ENCODE data around the gene DLX2. TPM values are rescaled to one million over a fixed set of nuclear protein-coding genes. Genes with fewer than 3 reads are reported as not detected.

Gene DLX2
- total and polyA plus RNA-seq, 7 donors = not detected

DNA sequence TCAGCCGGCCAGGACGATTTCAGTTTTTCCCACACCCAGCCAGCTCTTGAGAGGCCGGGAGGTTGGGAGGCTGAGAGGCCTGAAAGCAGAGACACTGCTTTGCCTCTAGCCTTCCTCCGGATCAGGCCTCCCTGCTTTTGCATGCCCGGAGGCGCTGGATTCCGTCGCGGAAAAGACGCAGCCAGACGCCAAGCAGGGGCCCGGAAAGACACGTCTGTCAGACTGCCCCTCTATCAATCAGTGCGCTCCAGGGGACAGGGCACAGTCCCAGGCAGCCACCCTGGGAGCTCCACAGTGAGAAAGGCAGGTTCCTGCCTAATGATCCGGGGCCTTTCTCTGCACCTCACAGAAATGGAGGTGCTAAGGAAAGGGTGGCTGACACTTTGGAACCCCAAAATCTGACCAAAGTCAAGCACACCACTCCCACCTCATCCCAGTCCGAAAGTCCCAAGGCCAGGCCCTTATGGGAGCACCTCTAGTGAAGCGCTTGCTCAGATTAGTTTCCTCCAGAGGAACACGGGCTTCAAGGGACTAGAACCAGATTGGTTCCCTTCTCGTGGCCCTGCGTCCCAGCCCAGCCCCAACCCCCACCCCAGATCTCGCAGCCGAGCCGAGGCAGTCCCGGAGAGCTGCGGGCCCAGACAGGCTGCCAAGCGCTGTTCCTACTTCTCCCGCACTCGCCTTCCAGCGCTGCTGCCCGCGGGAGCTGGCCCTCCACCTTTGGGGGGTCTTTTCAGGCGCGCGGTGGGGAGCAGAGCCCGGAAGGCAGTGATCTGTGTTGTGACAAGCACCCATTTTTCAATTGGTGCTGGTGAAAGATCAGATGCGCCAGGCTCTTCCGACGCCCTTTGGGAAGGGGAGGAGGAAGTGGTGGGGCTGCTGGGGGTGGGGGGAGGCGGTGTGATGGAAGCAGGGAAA lies 12.4 kb downstream of the DLX2 start:
- Histone ChIP-seq H3K27ac (no peak overlapping the region), H3K4me1 (peaks cover 31% of the 10 kb centered on the region), H3K36me3 (ENCODE audit: insufficient read depth in 1 of 2, low read depth in 1 of 2) (no peaks in the 10 kb centered on the region), H3K27me3 (ENCODE audit: insufficient read depth in 3 of 3, low read length in 2 of 3) (peaks cover 6 to 100% (median 69%) of the 10 kb centered on the region in 3 donors), H3K4me3 (no peak overlapping the region), H3K9me3 (no peaks in the 10 kb centered on the region)
- ATAC-seq = no peak
- WGBS, 3 donors = 16 to 21% (median 19%) methylated on average over 35 to 39 of the region's 39 CpGs
- TF ChIP-seq, protein P1, sequence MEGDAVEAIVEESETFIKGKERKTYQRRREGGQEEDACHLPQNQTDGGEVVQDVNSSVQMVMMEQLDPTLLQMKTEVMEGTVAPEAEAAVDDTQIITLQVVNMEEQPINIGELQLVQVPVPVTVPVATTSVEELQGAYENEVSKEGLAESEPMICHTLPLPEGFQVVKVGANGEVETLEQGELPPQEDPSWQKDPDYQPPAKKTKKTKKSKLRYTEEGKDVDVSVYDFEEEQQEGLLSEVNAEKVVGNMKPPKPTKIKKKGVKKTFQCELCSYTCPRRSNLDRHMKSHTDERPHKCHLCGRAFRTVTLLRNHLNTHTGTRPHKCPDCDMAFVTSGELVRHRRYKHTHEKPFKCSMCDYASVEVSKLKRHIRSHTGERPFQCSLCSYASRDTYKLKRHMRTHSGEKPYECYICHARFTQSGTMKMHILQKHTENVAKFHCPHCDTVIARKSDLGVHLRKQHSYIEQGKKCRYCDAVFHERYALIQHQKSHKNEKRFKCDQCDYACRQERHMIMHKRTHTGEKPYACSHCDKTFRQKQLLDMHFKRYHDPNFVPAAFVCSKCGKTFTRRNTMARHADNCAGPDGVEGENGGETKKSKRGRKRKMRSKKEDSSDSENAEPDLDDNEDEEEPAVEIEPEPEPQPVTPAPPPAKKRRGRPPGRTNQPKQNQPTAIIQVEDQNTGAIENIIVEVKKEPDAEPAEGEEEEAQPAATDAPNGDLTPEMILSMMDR (IDR thresholded peaks at IDR 0.05) = no peak
- no peak for DNase-seq
- intact Hi-C loops (cut with DNase I) = no loop called here

DNA sequence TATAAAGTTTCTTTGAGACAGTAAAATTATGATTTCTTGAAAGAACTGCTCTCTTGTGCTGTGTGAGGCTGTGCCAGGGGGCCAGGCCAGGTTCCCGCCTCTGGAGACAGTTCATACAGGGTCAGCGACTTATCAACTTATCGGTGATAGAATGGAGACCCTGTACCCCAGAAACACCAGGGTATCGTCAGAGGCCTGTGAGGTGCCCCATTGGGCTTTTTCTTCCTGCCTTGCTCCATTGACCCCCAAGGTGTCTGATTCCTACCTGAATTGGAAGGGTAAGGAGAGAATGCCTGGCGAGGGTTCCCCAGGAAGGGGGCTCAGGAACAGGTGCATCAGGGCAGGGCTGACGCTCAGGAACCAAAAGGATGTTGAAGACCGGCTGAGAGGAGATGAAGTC lies 13.1 kb downstream of the DLX2 start:
- Histone ChIP-seq H3K4me3 (no peak overlapping the region), H3K27me3 (ENCODE audit: insufficient read depth in 3 of 3, low read length in 2 of 3) (peaks cover 6 to 100% (median 69%) of the 10 kb centered on the region in 3 donors), H3K27ac (no peak overlapping the region), H3K36me3 (ENCODE audit: insufficient read depth in 1 of 2, low read depth in 1 of 2) (no peaks in the 10 kb centered on the region), H3K4me1 (peaks cover 29% of the 10 kb centered on the region), H3K9me3 (no peaks in the 10 kb centered on the region)
- DNase-seq (no peak), ATAC-seq (no peak)
- WGBS, 3 donors = 46 to 64% (median 60%) methylated on average over 7 of the region's 7 CpGs
- intact Hi-C loops (cut with DNase I) = no loop called here
- TF ChIP-seq, protein P1 (IDR thresholded peaks at IDR 0.05) = no peak

- TF ChIP-seq, protein P1 (IDR thresholded peaks at IDR 0.05) = no peak
- Histone ChIP-seq H3K4me1 (peaks cover 29% of the 10 kb centered on the region), H3K27ac (no peak overlapping the region), H3K27me3 (ENCODE audit: insufficient read depth in 3 of 3, low read length in 2 of 3) (peaks cover 6 to 100% (median 71%) of the 10 kb centered on the region in 3 donors), H3K4me3 (no peak overlapping the region), H3K9me3 (no peaks in the 10 kb centered on the region), H3K36me3 (ENCODE audit: insufficient read depth in 1 of 2, low read depth in 1 of 2) (no peaks in the 10 kb centered on the region)
- DNase-seq (no peak), ATAC-seq (no peak)
- 27 to 34% (median 33%) methylated on average over 10 of the region's 10 CpGs for WGBS, 3 donors
- intact Hi-C loops (cut with DNase I) = no loop called here
Observed at GRCh38 chr2:172089005-172089504, 13.6 kb downstream of the DLX2 start.

DNA sequence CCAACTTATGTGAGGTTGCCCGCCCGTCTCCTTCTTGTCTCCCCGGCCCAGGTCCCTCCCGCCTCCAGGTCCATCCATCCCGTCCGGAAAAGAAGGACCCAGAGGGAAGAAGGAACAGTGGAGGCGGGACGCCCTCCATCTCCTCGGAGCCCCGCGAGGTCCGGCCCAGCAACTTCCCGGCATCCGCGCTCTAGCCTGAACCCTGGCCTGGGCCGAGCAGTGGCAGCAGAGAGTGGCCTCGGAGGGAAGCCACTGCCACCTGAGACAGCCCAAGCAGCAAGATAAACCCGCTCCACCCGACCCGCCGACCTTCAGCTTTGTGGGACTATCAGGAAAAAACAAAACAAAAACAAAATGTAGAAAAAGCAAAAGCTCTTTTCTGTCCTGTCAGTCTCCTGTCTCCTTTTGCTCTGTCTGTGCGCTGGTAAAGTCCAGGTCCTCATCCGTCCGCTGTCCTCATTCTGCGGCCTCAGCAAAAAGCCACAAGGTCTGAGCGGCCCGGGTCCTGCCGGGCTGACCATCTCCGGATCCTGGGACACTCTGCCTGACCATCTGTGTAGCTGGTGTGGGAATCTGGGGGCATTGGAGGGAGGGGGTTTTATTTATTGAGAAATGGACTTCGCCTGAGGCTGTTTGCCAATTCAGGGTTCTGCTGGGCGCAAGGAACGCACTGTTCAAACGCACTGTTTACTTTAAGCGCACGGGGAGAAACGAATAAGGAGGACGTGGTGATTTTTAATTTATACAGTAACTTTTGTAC lies 14.3 kb downstream of the DLX2 start:
- H3K36me3 ChIP-seq (ENCODE audit: insufficient read depth in 1 of 2, low read depth in 1 of 2) = no peaks in the 10 kb centered on the region
- no peak overlapping the region for H3K4me3 ChIP-seq
- TF ChIP-seq, protein P1 (IDR thresholded peaks at IDR 0.05) = no peak
- intact Hi-C loops (cut with DNase I) = no loop called here
- WGBS, 3 donors = 15 to 19% (median 16%) methylated on average over 32 to 37 of the region's 37 CpGs
- no peak for DNase-seq
- H3K27ac ChIP-seq = no peak overlapping the region
- peaks cover 29% of the 10 kb centered on the region for H3K4me1 ChIP-seq
- peaks cover 6 to 100% (median 76%) of the 10 kb centered on the region in 3 donors for H3K27me3 ChIP-seq (ENCODE audit: insufficient read depth in 3 of 3, low read length in 2 of 3)
- H3K9me3 ChIP-seq = no peaks in the 10 kb centered on the region
- ATAC-seq = no peak

Measured in psoas muscle (tissue), 8 donors.